GM19240 (cell line): ENCODE data around the gene HPCA.

Experiments used
- DNase-seq: peaks from one replicate; pipeline ENCODE4 v3.0.0; 2011; ENCODE audit warnings: low spot score; ENCODE audit not compliant: insufficient read length

HPCA gene

GRCh38 chr1:32931760-32932159, 45.5 kb downstream of the HPCA start:
- no peak for DNase-seq

- no peak for DNase-seq
Observed at GRCh38 chr1:32933742-32934322, 47.5 kb downstream of the HPCA start.

- no peak for DNase-seq
Observed at GRCh38 chr1:32934535-32934934, 48.2 kb downstream of the HPCA start.

- no peak for DNase-seq
Observed at GRCh38 chr1:32937061-32937460, 50.8 kb downstream of the HPCA start.

GRCh38 chr1:32939655-32940371, 53.5 kb downstream of the HPCA start:
- no peak for DNase-seq

- DNase-seq: no peak
Observed at GRCh38 chr1:32944180-32944579, 57.9 kb downstream of the HPCA start.
